Activated T-cell treated with anti-CD3 and anti-CD28 coated beads for 24 hours (primary cell): Measurements from ENCODE around the gene ZKSCAN5.

Experiments used
- DNase-seq: peaks from one replicate; pipeline ENCODE4 v3.0.0-alpha.2; 2020; ENCODE audit warnings: low read depth

Gene ZKSCAN5

GRCh38 chr7:99504603-99505323 is at the start of gene ZKSCAN5:
Gene ZKSCAN5 (plus strand): TSS chr7:99504662. CDS start chr7:99506045, 1,383 bp downstream.
- peak; percentile 94 for DNase-seq

GRCh38 chr7:99455874-99456273 is 48.6 kb upstream of the ZKSCAN5 start:
- no peak for DNase-seq

- no peak for DNase-seq
Observed at GRCh38 chr7:99456288-99456687, 48.2 kb upstream of the ZKSCAN5 start.

GRCh38 chr7:99457050-99457649 is 47.3 kb upstream of the ZKSCAN5 start:
- DNase-seq, result no peak

GRCh38 chr7:99457650-99458493 is 46.6 kb upstream of the ZKSCAN5 start:
- DNase-seq, result no peak

GRCh38 chr7:99459087-99459486 is 45.4 kb upstream of the ZKSCAN5 start:
- no peak for DNase-seq

GRCh38 chr7:99460651-99461050 is 43.8 kb upstream of the ZKSCAN5 start:
- DNase-seq, result no peak

- no peak for DNase-seq
Observed at GRCh38 chr7:99461221-99461620, 43.2 kb upstream of the ZKSCAN5 start.

GRCh38 chr7:99465421-99465768 is 39.1 kb upstream of the ZKSCAN5 start:
- DNase-seq, result no peak

GRCh38 chr7:99468336-99468918 is 36.0 kb upstream of the ZKSCAN5 start:
- DNase-seq, result no peak

- no peak for DNase-seq
Observed at GRCh38 chr7:99469381-99470065, 34.9 kb upstream of the ZKSCAN5 start.

- DNase-seq, result peak; percentile 97
Observed at GRCh38 chr7:99472561-99473314, 31.7 kb upstream of the ZKSCAN5 start, which contains the start of gene ZNF789. Gene ZNF789 (plus strand): TSS chr7:99472890. CDS start chr7:99476457, 3,567 bp downstream.

- no peak for DNase-seq
Observed at GRCh38 chr7:99473315-99473596, 31.2 kb upstream of the ZKSCAN5 start.

- DNase-seq, result no peak
Observed at GRCh38 chr7:99476107-99476506, 28.4 kb upstream of the ZKSCAN5 start.

- DNase-seq, result no peak
Observed at GRCh38 chr7:99478464-99479440, 25.7 kb upstream of the ZKSCAN5 start.

- DNase-seq, result no peak
Observed at GRCh38 chr7:99485094-99485493, 19.4 kb upstream of the ZKSCAN5 start.

GRCh38 chr7:99489235-99489634 is 15.2 kb upstream of the ZKSCAN5 start:
- DNase-seq, result no peak

- no peak for DNase-seq
Observed at GRCh38 chr7:99490878-99491277, 13.6 kb upstream of the ZKSCAN5 start.

GRCh38 chr7:99493823-99494222 is 10.6 kb upstream of the ZKSCAN5 start:
- DNase-seq, result no peak
